Retinal pigment epithelial cell (primary cell): ENCODE data around the gene ADD1.
A peak's percentile ranks its signal among the peaks of the same experiment; 100 is the strongest.

Source experiments
- DNase-seq: peaks from one replicate; pipeline ENCODE4 v3.0.0-alpha.2; 2010; ENCODE audit warnings: low read depth
- H3K4me3 ChIP-seq: 2 replicates; pipeline ENCODE4 v1.5.1; 2011; ENCODE audit warnings: mild to moderate bottlenecking, low read length, control low read depth, moderate library complexity
- CTCF ChIP-seq: conservative IDR thresholded peaks from 2 replicates; pipeline ENCODE4 v1.5.1; 2011; ENCODE audit warnings: low read depth, low read length, control low read depth, inconsistent platforms

Gene ADD1

GRCh38 chr4:2812612-2813354, 30.9 kb upstream of the ADD1 start:
- DNase-seq: no peak
- peak overlapping the region; percentile 21 for H3K4me3 ChIP-seq
- no peak for TF ChIP-seq CTCF

- TF ChIP-seq CTCF: no peak
- no peak overlapping the region for H3K4me3 ChIP-seq
- DNase-seq: no peak
These were observed 29.9 kb upstream of the ADD1 start for GRCh38 chr4:2813446-2814405.

- no peak overlapping the region for H3K4me3 ChIP-seq
- TF ChIP-seq CTCF: no peak
These were observed 28.9 kb upstream of the ADD1 start for GRCh38 chr4:2814627-2815270.

GRCh38 chr4:2816401-2816954, 27.2 kb upstream of the ADD1 start:
- no peak overlapping the region for H3K4me3 ChIP-seq
- no peak for TF ChIP-seq CTCF
- DNase-seq: no peak

More at GRCh38 chr4:2814627-2815270, 28.9 kb upstream of the ADD1 start:
- DNase-seq: no peak

GRCh38 chr4:2817137-2817536, 26.5 kb upstream of the ADD1 start:
- TF ChIP-seq CTCF: no peak
- no peak overlapping the region for H3K4me3 ChIP-seq
- no peak for DNase-seq

- no peak for TF ChIP-seq CTCF
- DNase-seq: no peak
- peak overlapping the region; percentile 62 for H3K4me3 ChIP-seq
These were observed 25.8 kb upstream of the ADD1 start for GRCh38 chr4:2817701-2818350.
